OCI-LY1 (cell line): Measurements from ENCODE around the gene FAM151A.

Experiments used
- CTCF ChIP-seq: fragments of 200-600 bp; sonication (generic), shearing (Covaris generic); IDR thresholded peaks from 2 replicates; pipeline ENCODE4 v1.5.1; 2017; ENCODE audit warnings: mild to moderate bottlenecking, antibody characterized with exemption, low read length, moderate library complexity, mixed read lengths
- EZH2 ChIP-seq: fragments of 200-600 bp; sonication (generic), shearing (Covaris generic); IDR thresholded peaks from 2 replicates; pipeline ENCODE4 v1.8.0; 2017; ENCODE audit warnings: borderline replicate concordance, mixed run types, mild to moderate bottlenecking, antibody characterized with exemption, low read length, moderate library complexity, mixed read lengths

GRCh38 chr1:54566438-54567141, 56.7 kb downstream of the FAM151A start:
- TF ChIP-seq CTCF = no peak
- no peak for TF ChIP-seq EZH2
